ENCODE measurements around the gene SAMM50. TPM values are rescaled to one million over a fixed set of nuclear protein-coding genes. Genes with fewer than 3 reads are reported as not detected.

SAMM50 gene
- total RNA-seq, 1 donor from 2014 or later = 57.6 TPM

DNA sequence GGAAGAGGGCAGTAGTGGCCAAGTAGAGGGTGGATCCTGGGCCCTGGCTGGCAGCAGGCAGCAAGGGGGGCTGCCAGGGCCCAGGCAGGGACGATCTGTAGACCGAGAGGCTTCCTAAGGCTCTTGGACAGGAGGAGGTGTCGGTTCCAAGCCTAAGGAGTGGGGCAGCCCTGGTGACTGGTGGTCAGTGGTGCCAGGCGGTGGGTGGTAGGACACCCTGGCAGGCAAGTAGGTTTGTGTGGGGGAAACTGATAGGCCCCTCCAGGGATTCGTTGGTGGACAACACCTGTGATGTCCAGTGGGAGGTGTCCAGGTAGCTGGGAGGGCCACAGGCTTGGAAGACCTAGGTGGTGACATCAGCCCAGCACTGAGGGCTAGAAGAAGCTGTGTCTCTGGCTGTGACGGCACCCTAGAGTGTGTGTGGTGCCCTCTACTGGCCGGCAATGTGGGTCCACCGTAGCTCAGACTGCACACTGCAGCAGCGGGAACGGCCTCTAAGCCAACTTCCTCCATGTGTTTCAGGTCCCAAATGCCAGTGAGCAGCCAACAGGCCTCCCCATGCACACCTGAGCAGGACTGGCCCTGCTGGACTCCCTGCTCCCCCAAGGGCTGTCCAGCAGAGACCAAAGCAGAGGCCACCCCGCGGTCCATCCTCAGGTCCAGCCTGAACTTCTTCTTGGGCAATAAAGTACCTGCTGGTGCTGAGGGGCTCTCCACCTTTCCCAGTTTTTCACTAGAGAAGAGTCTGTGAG, 9.4 kb upstream of the SAMM50 start:
- peak; percentile 30 for DNase-seq (ENCODE audit: low read depth)

DNA sequence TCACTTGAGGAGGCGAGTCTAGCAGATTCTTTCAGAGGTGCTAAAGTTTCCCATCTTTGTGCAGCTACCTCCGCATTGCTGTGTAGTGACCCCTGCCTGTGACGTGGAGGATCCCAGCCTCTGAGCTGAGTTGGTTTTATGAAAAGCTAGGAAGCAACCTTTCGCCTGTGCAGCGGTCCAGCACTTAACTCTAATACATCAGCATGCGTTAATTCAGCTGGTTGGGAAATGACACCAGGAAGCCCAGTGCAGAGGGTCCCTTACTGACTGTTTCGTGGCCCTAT, 8.9 kb upstream of the SAMM50 start:
- no peak for DNase-seq (ENCODE audit: low read depth)

DNA sequence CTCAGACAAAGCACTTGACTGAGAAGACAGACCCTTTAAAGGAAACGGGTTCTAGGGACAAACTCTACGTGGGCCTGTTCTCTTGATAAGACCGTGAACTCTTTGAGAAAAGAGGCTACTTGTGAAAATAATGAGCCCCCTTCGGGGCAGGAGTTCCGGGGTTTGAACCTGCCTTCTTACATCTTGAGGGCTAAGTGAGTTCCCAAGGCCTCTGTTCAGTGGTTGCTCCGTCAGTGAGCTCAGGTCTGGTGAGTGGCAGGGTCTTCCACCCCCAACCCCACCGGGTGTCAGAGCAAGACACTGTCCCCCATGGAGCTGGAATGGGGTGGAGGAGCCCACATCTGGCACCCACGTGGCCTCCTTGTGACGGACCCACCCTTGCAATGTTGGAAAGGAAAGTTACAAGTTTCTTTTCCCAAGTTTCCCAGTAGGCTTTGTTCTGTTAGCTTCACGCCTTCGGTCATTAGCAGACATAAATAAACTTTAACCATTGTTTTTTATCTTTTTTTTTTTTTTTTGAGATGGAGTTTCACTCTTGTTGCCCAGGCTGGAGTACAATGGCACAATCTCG, 6.3 kb upstream of the SAMM50 start:
- no peak for DNase-seq (ENCODE audit: low read depth)

DNA sequence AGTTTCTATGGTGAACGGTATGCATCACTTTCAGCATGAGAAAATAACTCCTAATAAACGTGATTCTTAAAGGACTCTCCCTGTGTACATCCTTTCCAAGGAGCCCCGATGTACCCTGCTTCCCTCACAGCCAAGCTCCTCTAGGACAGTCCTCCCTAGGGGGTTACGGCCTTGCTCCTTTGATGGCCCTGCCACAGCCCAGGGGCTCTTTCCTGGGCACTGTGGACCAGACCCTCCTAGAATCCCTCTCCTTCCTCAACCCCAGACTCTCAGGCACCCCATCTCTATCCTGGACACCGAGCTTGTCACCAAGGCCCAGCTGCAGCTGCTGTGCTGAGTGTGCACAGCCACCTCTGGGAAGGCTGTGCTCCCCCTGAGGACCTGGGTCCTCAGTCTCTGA, 3.9 kb upstream of the SAMM50 start:
- DNase-seq (ENCODE audit: low read depth) = no peak

DNA sequence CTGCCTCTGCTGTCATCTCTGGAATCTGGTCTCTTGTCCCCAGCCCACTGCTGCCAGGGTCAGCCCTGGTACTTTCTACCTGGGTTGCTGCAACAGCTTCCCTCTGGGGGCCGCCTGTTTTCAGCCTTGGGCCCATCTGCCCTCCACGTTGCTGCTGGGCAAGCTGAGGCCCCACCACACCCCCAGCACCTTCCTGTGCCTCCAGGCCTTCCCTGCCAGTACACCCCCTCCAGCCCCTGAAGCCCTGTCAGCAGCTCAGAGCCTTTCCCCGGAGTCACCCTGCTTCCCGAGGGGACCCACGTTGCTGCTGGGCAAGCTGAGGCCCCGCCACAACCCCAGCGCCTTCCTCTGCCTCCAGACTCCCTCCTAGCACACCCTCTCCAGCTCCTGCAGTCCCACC, 3.3 kb upstream of the SAMM50 start:
- no peak for DNase-seq (ENCODE audit: low read depth)

DNA sequence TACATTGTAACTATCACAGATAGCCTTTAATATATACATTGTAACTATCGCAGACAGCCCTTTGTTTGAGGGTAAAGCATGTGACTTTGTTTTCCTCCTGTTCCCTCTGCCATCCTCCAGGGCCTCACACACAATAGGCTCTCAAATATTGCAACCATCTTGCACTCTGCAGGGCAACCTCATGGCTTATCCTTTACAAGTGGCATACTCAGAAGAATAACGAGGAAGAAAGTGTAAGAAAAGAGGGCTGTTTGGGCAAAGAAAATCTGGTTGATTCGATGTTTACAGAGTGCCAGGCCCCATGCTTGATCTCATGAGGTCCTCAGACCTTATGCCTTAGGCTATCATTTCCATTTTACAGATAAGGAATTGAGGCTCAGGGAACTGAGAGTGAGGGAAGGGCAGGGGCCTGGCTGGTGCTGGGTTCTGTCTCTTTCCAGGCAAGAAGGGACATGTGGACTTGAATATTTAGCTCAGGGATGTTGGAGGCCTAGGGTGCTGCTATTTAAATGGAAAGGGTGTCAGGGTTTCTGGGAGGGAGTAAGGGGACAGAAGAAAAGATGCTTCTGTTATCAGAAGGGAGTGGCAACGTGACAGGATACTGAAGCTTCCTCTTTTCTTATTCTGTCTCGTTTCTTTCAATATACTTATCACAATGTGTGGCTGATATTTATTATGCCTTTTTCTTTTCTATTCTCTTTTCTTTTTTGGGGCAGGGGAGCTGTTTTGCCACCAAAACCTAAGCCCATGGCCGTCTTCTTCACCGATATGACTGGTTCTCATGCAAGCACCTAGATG, 1.1 kb upstream of the SAMM50 start:
- DNase-seq (ENCODE audit: low read depth) = no peak

DNA sequence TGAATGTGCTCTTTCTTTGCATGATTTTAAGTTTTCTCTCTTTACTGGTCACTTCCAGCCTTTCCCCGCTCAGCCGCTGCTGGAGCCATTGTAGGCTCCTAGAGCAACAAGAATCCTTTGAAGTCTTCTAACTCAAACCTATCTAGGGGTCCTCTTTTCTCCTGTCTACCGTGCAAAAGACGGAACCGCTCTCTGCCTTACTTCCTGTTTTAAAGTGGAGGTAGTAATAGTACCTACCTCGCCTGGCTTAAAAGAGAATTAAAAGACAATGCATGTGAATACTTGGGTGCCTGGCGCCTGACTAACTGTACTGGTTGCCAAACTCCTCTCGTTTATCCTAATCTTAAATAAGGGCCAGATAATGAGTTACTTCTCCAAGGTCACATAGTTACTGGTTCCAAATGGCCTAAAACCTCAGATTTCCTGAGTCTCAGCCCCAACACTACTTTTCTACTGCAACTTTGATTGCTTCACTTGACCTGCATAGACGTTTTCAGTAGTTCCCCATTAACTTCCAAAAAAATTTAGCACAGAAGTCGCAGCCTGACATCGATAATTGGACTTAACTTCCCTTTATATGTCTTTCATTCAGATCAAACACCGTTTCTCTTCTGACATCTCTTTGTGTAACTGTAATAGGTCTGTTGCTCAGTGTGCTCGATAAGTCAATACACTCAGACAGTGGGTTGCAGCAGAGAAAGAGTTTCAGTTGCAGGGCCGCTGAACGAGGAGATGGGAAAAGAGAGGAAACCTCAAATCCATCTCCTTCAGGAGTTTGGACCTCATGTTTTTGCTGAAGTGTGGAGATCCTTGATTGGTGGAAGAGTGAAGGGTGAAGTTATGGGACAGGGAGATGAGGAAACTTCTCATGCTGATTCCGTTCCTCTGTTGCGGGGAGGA, 891 bp downstream of the SAMM50 start:
- peak; percentile 11 for DNase-seq (ENCODE audit: low read depth)

DNA sequence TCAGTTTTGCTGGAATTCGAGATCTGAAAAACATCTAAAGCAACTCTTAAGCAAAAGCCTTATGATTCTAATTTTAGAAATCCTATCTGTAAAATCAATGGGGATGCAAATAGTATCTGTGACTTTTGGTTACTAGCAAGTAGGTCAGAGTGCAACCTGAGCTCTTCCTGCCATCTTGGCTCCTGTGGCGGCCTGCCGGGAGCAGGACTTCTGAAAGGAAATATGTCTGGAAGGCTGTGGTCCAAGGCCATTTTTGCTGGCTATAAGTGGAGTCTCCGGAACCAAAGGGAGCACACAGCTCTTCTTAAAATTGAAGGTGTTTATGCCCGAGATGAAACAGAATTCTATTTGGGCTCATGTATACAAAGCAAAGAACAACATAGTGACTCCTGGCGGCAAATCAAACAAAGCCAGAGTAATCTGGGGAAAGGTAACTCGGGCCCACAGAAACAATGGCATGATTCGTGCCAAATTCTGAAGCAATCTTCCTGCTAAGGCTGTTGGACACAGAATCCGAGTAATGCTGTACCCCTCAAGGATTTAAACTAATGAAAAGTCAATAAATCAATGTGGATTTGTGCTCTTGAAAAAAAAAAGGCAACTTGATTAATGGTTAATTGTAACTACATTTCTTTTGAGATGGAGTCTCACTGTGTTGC, 1.7 kb downstream of the SAMM50 start:
- DNase-seq (ENCODE audit: low read depth) = peak; percentile 10

DNA sequence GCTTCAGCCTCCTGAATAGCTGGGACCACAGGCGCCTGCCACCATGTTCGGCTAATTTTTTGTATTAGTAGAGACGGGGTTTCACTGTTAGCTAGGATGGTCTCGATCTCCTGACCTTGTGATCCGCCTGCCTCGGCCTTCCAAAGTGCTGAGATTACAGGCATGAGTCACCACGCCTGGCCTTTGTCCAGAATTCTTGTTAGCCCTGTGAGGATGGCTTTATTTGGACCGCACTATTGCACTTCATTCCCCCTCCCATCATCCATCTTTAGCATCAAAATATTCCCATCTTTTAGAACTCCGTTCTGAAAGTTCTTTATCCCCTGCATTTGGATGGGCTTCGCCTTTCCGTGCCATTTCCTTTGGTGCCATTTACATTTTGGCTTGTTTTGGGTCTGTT, 2.6 kb downstream of the SAMM50 start:
- DNase-seq (ENCODE audit: low read depth) = no peak

DNA sequence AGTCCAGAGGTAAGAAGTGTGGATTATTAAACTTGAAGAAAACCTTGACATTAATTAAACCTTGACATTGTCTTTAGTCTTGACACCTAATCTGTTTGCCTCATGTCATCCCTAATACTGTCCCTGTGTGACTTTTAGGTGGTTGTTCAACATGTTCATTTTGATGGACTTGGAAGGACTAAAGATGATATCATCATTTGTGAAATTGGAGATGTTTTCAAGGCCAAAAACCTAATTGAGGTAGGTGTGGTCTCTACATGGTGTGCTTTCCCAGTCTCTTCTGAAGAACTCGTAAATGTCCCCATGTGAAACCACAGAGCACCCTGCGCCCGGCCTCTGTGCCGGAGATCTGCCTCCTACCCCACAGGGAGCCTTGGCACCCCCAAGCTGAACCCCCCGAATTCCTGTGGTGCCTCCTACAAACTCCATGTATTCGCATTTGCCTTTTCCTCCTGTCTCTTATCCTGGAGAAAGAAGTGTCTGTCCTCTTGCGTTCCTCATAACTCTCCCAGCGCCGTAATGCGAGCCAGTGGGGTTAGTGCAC, 9.1 kb downstream of the SAMM50 start:
- no peak for DNase-seq (ENCODE audit: low read depth)

DNA sequence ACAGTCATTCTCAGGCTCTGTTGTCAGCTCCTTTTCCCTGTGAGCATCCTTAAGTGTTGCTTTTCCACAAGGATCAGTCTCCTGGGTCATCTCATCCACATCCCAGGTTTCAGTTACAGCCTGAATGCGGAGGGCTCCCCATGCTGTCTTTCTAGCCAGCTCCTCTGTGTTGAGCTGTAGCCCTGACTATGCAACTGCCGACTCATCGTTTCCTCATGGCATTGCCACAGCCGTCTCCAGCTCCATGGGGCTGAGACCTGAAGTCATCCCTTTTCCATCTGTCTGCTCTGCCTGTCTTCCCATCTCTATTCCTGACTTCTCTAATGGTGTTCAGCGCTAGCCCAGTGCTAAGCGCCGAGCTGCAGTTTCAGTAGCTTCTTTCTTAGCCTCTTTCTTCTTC, 11.8 kb downstream of the SAMM50 start:
- DNase-seq (ENCODE audit: low read depth) = no peak

DNA sequence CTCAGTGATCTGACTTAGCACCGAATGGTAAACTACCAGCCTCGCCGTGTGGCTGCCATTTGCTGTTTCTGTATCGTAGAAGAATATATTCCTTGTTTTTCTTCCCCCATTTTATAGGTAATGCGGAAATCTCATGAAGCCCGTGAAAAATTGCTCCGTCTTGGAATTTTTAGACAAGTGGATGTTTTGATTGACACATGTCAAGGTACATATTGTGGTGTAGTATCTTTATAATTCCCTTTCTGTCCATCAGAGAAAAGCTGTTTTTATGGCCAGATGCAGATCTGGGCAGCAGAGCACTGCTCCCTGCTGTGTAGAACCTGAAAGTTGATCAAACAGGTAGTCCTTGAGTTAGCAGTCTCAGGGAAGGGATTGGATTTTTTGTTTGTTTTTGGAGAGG, 13.4 kb downstream of the SAMM50 start:
- DNase-seq (ENCODE audit: low read depth) = no peak

DNA sequence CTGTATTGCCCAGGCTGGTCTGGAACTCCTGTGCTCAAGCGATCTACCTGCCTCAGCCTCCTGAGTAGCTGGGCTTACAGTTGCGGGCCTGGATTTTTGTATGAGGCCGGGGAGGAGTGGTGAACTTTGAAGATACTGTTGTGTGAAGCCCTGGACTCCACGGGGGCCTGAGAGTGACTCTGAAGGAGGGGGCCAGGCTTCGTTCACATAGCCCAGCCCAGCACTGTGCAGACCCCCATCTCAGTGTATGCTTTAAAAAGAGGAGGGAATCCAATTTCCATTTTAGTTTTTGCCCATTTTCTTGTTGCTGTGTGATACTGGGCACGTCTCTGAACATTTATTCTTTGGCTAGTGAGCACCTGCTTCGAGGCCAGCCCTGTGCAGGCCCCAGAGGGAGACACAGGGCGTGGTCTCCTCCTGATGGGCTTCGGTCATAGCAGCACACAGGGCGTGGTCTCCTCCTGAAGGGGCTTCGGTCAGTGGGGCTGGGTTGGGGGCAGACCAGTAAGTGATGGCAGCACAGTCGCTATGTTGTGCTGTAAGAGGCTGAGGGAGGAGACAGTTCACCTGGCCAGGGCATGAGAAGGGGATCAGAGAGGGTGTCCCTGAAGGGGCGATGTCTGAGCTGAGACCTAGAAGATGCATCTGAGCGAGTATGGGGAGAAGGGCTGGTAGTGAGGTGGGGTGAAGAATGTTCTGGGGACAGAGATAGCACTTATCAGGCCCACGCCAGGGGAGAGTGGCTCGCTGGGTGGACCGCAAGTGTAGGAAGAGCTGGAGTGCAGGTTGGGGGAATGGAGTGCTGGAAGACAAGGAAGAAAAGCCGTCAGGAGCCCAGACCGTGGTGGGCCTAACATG, 14.0 kb downstream of the SAMM50 start:
- DNase-seq (ENCODE audit: low read depth) = no peak

DNA sequence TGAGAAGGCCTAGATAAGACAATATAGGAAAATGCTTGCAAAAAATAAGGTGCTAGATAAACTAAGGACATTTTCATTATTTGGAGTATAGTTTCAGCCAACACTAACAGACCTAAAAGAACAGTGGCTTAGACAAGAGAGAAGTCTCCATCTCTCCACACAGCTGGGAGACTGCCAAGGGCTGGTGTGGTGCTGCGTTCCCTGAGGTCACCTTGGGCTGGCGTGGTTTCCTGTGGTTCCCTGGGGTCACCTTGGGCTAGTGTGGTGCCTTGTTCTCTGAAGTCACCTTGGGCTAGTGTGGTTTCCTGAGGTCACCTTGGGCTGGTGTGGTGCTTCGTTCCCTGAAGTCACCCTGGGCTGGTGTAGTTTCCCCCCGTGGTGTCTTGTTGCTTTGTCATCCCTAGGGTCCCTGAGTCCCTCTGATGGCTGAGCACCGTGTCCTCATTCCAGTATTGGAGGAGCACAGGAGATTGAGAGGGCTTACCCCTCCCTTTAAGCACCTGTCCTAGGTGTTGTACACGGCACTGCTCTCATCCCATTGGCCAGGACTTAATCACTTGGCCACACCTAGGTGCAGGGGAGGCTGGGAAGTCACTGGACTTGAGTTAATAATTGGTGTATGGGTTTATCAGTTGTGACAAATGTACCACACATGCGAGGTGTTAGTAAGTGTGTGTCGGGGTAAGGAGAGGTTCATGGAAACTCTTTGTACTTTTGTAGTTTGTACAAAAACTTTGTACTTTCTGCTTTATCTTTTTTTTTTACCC, 14.9 kb downstream of the SAMM50 start:
- no peak for DNase-seq (ENCODE audit: low read depth)

DNA sequence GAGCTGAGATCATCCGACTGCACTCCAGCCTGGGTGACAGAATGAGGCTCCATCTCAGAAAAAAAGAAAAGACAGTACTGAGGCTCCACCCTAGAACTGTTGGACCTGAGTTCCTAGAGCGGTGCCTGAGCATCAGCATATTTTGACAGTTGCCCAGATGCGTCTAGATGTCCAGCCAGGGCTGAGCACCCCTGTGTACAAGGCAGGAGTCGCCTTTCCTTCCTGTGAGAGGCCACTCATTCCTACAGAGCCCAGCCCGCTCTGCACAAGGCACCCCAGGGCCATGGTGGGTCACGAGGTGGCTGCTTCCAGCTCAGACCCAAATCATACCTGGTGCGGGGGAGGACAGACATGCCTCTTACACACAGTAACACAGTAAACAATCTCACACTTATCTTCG, 15.9 kb downstream of the SAMM50 start:
- no peak for DNase-seq (ENCODE audit: low read depth)

DNA sequence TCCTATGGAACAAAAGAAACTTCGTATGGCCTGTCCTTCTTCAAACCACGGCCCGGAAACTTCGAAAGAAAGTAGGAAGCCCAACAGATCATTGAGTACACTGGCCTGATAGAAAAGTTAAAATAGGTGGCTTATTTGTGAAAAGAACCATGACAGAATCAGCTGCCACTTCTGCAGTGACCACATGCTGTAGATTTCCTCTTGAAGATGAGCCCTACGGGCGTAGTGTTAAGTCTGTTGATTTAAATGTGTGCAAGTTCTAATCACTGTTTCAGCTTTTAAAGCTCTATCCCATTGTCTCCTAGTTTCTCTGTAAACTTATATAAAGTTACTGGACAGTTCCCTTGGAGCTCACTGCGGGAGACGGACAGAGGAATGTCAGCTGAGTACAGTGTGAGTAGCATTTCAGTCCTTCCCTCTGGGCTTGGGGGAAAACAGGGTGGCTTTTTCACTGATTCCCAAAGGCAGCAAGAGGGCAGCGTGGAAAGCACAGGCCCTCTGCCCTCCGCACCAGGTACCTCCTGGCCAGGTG, 17.8 kb downstream of the SAMM50 start:
- DNase-seq (ENCODE audit: low read depth) = no peak

DNA sequence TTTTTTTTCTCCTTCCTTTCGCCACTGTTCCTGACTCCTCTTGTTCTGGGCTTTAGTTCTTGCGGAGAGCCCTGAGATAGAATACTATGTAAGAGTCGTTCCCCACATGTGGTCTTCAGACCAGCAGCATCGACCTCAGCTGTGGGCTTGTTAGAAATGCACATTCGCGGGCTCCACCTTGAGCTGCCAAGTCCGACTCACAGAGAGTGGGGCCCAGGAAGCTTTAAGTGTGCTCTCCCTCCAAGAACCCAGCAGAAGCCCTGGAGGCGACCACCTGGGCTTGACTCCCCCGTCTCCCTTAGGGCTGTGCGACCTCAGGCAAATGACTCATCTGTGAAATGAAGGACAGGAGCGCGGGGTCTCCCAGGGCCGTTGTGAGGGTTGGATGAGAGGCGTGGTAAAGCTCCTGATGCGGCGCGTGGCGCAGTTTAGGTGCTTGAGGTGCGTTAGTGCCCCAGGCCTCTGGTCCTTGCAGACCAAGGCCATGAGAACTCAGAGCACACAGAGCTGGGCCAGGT, 18.8 kb downstream of the SAMM50 start:
- no peak for DNase-seq (ENCODE audit: low read depth)

DNA sequence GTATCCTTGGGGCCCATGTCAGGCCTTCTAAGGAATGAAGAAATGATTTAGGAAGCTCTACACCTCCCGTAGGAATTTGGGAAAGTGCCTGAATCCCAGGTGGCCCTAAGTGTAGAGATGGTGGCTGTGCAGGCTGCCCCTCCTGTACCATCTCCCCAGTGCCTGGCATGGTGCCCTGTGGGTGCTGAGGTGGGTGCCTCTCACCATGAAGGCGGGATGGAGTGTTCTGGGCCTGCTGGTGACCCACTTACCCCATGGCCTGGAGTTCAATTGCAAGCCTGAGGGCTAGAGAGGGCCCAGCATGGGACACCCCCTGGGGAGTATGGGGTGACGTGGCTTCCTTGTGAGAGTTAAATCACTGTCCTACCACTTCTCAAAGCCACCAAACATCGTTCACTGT, 19.8 kb downstream of the SAMM50 start:
- DNase-seq (ENCODE audit: low read depth) = no peak
